GM21529 (cell line): Measurements from ENCODE around the gene ANAPC2.

Source experiments
- ATAC-seq: cut with Tn5 transposase; IDR thresholded peaks from one replicate; pipeline ENCODE4 v1.9.1; 2021; ENCODE audit not compliant: unreplicated experiment

Gene ANAPC2

GRCh38 chr9:137193771-137194170 lies 5.4 kb upstream of the ANAPC2 start:
- ATAC-seq = no peak

DNA sequence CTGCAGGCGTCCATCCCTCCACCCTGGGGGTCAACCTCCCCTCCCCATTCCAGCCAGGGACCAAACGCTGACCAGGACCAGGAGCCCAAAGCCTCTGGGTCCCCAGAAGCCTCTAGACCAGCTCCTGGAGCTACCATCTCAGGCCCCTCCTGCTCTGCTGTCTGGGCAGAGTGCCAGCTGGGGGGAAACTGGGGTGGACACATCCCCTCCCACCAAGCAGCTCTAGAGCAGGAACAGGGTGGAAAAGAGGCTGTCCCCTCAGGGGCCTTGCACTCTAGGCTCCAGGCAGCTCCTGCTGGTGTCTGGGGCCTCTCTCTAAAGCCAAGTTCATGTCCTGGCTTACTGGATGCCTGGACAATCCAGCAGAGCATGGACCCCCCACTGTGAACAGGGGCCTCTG lies 4.5 kb upstream of the ANAPC2 start:
- ATAC-seq = no peak

DNA sequence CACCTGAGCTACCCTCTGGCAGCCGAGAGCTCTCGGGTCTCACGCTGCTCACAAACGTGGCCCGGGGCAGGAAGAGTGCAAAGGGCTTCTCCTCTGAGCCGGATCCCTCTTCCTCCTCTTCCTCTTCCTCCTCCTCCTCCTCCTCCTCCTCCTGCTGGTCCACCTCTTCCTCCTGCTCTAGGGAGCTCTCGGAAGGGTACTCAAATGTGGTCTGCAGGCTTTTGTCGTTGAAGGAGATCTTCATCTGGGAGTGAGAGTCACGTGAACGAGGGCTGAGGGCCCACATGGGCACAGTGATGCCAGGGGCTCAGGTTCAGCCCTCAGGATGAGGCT lies 4.1 kb upstream of the ANAPC2 start:
- ATAC-seq = no peak

DNA sequence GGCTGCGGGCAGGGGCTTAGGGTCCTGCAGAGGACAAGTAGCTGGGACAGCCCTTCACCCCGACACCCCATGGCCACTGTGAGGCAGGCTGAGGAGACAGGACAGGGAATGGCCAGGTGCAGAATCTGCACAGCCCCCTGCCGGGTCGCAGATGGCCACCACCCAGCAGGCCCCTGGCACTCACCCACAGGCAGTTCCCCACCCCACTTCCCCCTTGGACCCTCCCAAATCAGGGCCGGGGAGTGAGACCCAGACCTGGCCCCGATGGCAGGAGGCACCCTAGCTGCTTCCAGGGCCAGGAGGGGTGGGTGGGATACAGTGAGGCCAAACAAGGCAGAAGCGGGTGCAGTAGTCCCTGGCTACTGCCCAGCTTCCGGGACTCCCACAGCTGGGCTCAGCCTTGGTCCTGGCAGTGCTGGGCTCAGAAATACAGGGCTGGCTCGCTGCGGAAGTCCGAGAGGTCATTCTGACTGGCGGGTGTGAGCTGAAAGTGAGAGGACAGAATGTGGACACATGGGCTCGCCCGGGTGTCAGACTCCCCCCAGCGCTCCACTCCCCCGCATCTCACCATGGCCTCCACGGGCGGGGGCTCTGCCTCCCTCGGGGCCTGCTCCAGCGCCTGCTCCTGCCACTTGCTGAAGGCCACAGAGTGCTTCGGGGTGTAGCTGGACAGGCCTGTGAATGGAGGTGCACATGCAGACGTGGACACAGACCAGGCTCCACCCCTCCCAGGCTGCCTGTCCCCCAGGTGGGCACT lies 3.5 kb upstream of the ANAPC2 start:
- ATAC-seq = no peak

DNA sequence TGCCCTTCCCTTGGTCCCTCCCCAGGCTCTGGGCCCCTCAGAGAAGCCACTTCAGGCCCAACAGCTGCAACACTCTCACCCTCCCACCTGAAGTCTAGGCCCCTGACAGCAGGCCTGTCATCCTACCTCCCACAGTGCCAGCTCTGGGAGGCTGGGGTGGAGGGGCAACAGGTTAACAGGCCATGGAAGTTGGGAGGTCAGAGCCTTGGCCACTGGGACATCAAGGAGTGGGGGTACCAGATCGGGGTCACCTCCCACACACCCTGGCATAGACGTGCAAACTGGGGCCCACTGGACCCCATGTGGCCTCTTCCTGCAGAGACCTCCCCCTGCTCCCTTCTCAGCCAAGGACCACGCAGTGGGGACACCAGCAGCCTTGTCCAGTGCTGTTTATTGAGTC lies 2.9 kb upstream of the ANAPC2 start:
- no peak for ATAC-seq

GRCh38 chr9:137190315-137190856 lies 2.0 kb upstream of the ANAPC2 start:
- no peak for ATAC-seq

DNA sequence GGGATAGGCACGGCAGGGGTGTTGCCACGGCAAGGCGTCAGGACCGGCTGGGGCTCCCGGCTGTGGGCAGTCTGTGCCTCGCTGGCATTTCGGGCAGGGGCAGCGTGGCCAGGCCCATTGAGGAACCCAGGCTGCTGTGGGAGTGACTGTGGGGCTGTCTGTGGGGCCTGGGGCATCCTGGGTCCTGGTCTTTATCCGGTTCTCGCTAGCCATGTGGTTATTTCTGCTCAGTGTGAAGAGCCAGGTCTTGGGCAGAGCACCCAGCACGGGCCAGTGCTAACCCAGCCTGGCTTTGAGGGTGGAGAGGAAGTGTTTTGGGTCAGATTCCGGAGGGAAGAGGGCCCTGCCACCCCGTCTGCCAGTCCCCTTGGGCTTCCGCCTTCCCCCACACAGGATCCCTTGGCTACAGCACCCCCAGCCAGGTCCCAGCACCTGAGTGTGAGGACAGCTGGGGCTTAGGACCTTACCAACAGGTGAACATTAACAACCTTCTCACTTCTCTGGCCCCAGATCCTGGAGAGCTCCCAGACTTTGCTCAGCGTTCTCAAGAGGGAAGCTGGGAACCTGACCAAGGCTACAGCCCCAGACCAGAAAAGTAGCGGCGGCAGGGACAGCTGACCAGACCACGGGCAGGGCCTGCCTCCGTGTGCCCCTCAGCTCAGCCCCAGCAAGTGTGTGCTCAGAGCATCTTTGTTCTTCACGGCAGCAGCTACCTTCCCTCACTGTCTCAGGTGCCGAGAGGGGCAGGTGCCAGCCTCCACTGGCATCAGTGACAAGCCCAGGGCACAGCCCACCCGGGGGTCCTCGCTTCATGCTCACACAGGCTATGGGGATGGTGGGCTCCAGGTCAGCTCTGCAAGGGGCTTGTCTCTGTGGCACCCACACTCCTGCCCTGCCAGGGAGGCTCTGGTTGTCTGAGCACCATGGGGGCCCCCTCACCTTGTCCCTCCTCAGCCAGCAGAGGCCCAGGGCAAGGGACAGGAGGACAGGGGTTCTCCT lies 1.2 kb upstream of the ANAPC2 start:
- no peak for ATAC-seq

- no peak for ATAC-seq
Measured at GRCh38 chr9:137188086-137188489, 272 bp downstream of the ANAPC2 start.

DNA sequence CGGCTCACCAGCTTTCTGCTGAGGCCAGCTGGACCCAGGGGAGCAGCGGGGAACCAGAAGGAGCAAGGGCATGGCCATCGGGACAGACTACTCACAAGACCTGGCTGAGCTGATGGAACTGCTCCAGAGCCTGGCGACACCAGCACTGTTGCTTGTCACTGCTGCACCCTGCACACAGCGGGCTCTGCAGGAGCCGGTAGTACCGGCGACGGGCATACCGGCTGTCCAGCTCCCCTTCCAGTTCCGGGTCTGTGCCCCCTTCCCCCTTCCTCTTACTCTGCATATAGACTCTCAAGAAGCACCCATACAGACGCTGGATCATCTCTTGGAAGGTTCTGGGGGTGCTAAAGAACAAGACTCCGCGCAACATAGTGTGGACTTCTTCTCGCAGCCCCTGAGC lies 974 bp downstream of the ANAPC2 start:
- ATAC-seq = no peak

- no peak for ATAC-seq
Measured at GRCh38 chr9:137186385-137186784, 2.0 kb downstream of the ANAPC2 start.

GRCh38 chr9:137185921-137186320 lies 2.4 kb downstream of the ANAPC2 start:
- ATAC-seq = no peak

GRCh38 chr9:137184881-137185660 lies 3.3 kb downstream of the ANAPC2 start:
- no peak for ATAC-seq

DNA sequence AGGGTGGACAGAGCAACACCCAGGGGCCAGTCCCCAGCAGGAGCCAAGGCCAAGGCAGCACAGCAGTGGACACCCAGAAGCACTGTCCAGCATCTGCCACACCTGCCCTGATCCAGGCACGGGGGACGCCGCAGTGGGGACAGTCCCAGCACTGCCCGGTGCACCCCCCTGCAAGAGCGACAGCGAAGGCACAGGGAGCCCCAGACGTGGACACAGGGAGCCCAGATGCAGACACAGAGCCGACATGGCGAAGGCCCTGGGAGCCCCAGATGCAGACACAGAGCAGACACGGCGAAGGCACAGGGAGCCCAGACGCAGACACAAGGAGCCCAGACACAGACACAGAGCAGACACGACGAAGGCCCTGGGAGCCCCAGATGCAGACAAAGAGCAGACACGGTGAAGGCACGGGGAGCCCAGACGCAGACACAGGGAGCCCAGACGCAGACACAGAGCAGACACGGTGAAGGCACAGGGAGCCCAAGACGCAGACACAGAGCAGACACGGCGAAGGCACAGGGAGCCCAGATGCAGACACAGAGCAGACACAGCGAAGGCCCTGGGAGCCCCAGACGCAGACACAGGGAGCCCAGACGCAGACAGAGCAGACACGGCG lies 4.3 kb downstream of the ANAPC2 start:
- ATAC-seq = no peak

- no peak for ATAC-seq
Measured at GRCh38 chr9:137182836-137183235, 5.5 kb downstream of the ANAPC2 start.

GRCh38 chr9:137181680-137182079 lies 6.7 kb downstream of the ANAPC2 start:
- ATAC-seq = no peak

- no peak for ATAC-seq
Measured at GRCh38 chr9:137180491-137180890, 7.9 kb downstream of the ANAPC2 start.

DNA sequence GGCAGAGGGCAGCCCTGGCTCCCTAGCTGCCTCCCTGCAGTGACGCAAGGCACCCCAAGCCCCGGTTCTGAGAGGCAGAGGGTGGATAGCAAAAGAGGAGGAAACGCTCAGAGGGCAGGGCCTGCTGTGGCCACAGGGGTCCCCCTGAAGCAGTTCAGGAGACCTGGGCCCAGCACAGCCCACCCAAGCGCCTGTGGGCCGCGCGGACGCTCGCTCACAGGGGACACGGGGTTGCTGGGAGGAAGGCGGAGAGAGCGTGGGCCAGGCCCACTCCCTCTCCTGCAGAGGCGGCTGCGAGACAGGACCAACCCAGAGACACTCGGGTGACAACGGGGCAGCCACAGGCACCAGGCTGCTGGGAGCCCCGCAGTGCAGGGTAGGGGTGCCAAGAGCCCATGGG lies 8.6 kb downstream of the ANAPC2 start:
- ATAC-seq = no peak

DNA sequence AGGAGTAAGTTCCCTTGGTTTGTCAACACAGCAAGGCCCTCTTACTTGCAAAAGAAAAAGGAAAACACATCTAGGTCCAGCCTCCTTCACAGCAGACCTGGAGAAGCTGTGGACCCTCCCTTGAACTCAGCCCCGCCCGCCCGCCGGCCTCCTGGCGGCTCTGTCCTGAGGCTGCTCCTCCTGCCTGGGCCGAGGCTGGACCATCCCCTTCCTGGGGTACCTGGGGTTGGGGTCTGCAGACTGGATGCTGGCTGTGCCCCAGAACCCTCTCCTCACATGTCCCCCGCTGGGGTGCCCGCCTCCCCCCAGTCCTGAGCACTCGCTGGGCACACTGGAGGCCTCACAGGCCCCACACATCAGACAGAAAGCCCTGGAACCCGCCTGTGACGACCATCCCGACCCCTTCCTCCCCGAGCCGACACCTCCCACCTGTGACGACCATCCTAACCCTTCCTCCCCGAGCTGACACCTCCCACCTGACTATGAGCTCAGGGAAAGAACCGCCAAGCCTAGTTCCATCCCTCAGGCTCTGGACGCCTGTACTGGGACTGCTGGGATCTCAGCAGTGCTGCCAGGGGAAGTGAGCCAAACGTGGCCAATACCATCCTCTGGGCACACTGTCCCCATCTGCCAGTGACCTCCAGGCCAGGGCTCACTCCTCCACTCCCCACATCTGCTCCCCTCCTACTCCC lies 9.3 kb downstream of the ANAPC2 start:
- no peak for ATAC-seq

DNA sequence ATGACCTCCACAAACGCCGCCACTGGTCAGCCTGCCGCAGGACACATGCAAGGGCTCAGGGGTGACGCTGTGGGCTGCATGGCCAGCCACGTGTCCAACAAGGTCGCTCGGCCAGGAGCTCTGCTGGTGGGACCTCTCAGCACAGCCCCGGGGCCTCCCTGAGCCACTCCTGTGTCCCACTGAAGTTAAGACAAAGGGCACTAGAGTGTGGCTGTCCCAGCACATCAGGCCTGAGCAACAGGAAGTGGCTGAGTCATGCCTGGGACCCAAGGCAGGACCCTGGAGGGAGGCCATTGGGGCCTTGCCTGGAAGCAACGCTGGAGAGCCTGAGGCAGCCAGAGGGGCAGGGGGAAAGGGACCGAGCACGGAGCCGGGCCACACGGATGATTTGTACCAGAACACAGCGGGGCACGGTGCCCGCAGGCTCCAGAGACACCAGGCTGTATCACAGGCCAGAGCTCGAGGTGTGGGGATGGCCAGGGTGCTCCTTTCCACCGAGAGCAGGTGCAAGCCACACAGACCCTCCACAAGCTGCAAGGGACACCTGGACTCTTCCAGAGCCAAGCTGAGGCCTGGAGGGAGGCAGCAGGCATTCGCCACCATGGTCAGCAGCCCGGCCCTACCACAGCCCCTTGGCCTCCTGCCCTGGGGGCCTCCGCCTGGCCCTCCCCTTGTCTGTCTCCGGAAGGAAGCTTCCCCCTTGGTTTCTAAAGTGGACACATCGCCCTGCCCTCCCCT lies 10.0 kb downstream of the ANAPC2 start:
- no peak for ATAC-seq
